ENCODE data around the gene IPO5.
"Not testable (repeated sequence)": the region's sequence is repeated elsewhere in the genome, so short reads cannot be mapped to it uniquely, and the experiment has no call there.

DNA sequence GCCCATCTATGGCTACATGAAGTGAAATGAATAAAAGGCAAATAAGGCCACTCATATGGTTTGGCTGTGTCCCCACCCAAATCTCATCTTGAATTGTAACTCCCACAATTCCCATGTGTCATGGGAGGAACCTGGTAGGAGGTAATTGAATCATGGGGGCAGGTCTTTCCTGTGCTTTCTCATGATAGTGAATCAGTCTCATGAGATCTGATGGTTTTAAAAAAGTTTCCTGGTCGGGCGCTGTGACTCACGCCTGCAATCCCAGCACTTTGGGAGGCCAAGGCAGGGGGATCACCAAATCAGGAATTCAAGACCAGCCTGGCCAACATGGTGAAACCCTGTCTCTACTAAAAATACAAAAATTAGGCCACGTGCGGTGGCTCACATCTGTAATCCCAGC lies 4.2 kb upstream of the IPO5 start:
- TF ChIP-seq, protein P1, sequence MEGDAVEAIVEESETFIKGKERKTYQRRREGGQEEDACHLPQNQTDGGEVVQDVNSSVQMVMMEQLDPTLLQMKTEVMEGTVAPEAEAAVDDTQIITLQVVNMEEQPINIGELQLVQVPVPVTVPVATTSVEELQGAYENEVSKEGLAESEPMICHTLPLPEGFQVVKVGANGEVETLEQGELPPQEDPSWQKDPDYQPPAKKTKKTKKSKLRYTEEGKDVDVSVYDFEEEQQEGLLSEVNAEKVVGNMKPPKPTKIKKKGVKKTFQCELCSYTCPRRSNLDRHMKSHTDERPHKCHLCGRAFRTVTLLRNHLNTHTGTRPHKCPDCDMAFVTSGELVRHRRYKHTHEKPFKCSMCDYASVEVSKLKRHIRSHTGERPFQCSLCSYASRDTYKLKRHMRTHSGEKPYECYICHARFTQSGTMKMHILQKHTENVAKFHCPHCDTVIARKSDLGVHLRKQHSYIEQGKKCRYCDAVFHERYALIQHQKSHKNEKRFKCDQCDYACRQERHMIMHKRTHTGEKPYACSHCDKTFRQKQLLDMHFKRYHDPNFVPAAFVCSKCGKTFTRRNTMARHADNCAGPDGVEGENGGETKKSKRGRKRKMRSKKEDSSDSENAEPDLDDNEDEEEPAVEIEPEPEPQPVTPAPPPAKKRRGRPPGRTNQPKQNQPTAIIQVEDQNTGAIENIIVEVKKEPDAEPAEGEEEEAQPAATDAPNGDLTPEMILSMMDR (conservative IDR thresholded peaks at IDR 0.05): not testable (repeated sequence)
- not testable (repeated sequence) for TF ChIP-seq EZH2 (IDR thresholded peaks at IDR 0.05; ENCODE audit: low read depth)
